Renal cortex interstitium (tissue), 11 donors: ENCODE data around the gene MGLL. TPM values are rescaled to one million over a fixed set of nuclear protein-coding genes. Genes with fewer than 3 reads are reported as not detected.

Experiments
- DNase-seq, 11 donors: peaks; one replicate each; pipeline ENCODE4 v3.0.0-alpha.2; 2013; ENCODE audit warnings: low read depth in 9 of 11, low spot score in 4 of 11; ENCODE audit errors: extremely low read depth in 1 of 11
- polyA plus RNA-seq, 3 donors: library from polyadenylated mRNA; unstranded; fragments of 120-200 nt; gene quantifications; one replicate each; pipeline ENCODE4 v1.2.1, GENCODE V29; 2013; ENCODE audit not compliant: insufficient read length in 3 of 3

The MGLL gene
- polyA plus RNA-seq, 3 donors = 23.7 to 30.1 (median 24.5) TPM

DNA sequence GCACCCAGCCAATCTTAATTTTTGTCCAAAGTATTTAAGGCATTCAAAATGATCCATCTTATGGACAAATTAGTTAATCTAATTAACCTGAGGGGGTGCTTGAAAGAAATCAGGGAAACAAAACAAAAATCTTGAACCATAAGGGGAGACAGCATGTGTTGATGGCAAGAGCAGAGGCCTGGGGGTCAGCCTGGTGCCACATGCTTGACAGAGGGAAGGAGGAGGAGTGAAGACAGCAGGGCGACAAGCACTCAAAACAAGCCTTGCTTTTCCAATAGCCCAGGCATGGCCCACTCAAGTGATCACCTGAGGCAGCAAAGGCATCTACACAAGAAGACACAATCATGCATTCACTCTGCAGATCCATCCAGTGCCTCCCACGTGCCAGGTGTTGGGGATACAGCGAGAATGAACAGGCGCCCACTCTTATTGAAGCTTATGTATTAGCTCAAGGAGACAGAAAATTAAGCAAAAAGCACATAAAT, 25.0 kb upstream of the MGLL start:
- DNase-seq = no peak

DNA sequence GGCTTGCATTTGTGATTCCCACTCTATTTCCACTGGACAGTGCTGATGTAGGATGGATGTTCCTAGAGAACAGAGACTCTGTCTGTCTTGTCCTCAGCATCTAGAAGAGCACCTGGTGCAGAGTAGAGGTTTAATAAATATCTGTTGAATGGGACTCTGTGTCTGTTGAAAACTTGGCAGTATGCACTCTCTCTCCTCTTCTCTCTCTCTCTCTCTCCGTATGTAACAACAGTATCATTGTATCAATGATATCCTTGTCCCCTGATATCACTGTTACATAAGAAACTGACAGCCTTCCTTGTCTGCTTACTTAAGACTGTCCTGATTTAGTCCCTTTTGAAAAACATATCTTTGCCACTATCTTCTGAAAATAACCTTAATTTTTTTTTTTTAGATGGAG, 24.3 kb upstream of the MGLL start:
- no peak for DNase-seq

DNA sequence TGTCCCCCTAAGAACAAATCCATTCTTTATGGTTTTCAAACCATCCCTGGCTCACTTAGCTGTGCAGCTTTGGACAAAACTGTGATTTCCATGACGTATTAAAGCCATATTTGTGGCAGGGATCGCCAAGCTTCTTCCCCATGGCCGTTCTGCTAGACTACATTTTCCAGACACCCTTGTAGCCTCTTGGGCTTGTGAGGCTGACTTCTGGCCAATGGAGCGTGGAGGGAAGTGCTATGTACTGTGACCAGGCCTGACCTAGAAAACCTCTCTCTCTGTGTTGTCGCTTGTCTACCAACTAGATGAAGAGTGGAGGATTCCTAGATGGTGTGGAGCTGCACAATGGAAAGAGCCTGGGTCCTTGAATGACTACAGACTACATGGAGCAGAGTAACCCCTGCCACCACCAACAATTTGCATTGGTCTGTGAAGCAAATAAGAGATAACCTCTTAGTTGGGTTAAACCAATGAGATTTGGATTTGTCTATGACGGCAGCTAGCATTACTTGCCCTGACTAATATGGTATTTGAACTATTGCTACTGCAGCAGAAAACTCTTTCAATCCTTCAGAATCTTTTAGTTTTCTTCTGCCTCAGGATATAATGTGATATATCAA, 22.1 kb upstream of the MGLL start:
- no peak for DNase-seq

DNA sequence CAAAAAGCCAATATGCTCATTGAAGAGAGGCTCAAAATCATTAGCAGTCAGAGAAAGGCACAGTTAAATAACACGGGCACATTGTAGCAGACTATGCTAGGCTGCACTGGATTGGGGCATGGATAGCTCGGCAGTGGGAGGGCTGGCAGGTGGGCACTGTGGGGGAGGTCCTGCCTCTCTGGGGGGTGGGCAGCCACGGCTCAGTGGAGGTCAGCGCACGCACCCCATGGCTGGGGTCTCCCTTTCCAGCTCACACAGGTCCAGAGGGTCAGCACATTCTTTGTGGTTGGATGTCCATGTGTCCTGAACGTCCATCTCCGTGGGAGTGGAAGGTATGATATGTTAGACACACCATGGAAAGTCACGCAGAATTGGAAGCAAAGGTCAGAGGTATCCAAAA, 18.4 kb upstream of the MGLL start:
- no peak for DNase-seq

DNA sequence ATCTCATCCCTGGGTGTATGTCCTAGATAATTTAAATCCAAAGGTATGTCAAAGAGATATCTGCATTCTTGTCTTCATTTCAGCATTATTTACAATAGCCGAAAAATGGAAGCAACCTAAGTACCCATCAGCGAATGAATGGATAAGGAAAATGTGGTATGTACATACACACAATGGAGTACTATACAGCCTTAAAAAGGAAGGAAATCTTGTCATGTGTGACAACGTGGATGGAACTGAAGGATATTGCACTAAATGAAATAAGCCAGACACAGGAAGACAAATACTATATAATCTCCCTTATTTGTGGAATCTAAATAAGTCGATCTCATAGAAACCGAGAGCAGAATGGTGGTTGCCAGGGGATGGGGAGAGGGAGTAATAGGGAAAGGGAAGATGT, 16.8 kb upstream of the MGLL start:
- DNase-seq = no peak

DNA sequence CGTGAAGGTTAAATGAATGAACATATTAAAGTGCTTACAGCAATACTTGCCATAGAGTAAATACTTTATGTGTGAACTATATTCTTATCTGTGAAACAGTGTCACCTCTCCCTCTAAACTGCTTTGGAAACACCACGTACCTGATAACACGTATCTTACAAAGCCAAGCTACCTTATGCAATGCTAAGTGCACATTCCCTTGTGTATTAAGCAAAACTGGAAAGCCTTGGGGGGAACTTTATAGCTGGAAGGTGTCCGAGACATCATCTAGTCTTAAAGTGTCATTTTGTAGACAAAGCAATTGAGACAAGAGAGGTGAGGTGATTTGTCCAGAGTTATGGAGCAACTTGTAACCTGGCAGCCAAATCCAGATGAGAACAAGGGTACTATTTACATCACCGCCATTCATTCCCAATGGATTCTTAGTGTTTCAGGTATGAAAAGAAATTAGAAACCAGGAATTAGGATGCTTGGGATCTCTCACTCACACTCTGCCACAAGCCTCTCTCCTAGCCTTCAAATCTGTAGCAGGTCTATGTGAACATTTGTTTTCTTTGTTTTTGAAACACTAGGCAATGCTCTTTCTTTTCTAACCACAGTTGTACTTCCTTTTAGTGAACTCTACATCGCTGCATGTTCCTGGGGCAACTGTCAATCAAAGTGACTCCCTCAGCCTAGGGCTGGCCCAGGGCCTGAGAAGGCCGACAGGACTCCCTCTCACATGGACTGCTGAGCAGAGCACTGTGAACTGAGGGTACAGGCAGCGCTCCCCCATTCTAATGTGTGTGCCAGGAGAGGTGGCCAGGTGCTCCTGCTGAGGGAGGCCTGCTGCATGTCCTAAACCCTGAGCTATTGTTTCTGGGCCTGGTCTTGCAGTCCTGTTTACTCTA, 13.9 kb upstream of the MGLL start:
- no peak for DNase-seq

DNA sequence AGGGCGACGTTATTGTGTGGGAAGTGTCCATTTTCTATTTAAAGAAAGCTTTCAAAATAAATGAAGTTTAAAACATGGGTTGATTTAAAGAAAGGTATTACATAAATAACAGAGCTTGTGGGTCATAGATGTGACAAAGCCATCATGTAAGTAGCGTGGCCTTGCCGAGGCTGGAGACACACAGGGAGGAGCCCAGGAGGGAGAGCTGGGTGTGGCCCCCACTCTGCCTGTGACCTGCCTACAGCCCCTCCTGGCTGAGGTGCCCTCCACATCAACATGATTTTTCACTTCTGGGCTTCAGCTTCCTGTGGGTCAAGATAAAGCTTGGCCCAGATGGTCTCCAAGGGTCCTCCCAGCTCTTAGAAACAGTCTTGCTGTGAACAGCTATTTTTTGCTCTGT, 12.5 kb upstream of the MGLL start:
- DNase-seq = no peak

DNA sequence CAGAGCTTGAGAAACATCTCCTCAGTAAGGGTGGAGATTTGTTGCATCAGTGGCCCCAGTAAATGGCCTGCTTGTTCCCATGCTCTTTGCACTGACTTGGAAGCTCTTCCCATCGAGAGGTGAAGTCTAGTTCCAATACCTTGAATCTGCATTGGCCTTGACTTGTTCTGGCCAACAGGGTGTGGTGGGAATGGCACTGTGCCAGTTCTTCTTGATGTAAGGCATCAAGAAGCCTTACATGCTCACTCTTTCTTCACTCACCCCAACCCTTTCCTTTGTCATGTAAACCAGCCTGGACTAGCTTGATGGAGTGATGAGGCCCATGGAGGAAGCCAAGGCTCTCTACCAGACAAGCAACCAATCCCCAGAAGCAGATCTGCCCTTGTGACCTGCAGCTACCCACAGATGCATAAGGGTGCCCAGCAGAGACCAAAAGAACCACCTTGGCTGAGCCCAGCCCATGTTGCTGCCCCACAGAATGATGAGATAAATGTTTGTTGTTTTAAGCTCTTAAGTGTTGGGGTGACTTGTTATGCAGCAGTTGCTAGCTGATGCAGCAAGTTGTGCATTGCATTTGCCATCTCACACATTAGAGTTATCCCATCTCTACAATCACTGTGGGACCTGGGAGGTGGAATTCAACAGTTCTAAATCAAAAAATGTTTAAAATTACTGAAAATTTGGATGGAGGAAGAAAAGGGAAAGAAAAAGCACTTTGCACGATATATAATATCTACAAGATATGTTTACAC, 11.1 kb upstream of the MGLL start:
- no peak for DNase-seq

DNA sequence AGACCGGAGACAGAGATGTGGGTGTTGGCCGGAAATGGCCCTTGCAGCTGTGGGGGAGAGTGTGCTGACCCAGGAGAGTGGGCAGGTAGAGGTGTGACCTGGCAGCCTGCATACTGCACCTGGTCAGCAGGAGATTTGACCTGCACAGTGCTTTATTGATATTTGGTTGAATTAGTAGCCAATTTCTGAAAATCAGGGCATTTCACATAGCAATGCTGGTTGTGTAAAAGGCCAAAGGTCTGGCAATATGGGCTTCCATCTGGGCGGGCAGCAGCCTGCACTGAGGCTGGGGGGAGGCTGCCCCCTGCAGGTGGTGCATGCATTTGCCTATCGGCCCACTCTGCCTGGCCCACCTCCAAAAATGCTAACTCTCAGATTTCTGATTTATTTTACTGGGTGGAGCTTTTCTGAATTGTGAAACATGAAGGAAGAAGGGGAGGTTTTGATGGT, 9.4 kb upstream of the MGLL start:
- DNase-seq = no peak

DNA sequence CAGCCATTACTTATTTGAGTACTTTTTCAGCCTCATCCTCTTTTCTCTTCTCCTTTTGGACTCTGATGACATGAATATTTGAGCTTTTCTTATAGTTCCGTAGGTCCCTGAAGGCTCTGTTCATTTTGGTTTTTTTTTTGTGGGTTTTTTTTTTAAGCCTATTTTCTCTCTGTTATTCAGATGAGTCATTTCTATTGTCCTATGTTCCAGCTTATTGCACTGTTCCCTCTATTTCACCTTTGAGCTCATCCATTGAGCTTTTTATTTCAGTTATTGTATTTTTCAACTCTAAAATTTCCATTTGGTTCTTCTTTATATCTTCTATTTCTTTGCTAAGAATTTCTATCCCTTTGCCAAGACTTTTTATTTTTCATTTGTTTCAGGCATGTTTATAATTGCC, 7.2 kb upstream of the MGLL start:
- DNase-seq = no peak

DNA sequence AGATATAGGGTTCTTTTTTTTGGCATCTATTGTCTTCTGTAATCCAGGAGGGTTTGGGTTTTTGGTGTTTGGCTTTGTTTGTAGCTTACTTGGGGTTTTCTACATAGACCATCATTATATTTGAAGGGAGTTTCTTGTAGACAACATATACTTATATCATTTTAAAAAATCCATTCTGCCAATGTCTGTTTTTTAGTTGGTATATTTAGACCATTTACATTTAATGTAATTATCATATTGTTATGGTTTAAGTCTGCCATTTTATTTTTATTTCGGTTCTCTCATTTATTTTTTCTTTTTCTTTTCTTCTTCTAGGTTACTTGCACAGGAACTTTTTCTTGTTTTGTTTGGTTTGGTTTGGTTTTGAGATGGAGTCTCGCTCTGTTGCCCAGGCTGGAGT, 5.5 kb upstream of the MGLL start:
- DNase-seq = no peak

DNA sequence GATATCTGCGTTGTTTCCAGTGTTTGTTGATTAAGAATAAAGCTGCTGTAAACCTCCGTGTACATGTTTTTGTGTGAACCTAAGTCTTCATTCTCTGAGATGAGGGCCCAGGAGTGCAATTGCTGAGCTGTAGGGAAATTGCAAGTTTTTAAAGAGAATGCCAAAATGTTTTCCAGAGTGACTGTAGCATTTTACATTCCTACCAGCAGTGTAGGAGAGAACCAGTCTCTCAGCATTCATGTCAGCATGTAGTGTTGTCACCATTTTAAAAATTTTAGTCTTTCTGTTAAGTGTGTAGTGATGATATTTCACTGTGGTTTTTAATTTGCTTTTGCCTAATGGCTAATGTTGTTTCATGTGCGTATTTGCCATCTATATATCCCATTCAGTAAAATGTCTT, 3.4 kb upstream of the MGLL start:
- DNase-seq = no peak

DNA sequence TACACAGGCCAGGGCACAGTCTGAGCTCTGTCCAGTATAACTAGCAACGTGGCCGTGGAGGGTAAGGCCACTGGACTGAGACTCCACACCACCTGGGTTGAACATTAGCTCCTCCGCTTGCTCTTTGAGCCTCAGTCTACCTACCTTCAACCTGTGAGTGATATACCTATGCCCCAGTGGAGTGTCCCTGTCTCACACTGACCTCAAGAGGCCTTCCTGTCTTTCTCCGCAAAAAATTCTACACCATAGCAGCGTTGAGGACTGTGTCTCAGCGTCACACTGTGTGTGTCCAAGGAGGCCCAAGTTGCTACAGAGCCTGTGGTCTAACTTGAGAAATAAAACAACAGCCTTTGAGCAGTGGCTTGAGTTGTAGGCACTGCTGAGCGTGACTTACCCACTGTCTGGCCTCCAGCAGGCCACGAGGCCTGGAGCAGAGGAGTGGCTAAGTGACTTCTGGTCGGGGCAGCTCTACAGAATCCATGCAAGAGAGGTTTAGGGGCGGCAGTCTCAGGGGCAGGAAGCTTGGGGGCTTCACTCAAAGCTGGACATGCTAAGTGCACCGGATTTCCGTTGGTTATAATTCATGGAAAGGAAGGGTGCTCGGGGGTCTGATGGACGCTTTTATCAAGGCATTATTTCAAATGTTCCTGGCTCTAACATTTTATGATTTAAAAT, 2.0 kb upstream of the MGLL start:
- no peak for DNase-seq

DNA sequence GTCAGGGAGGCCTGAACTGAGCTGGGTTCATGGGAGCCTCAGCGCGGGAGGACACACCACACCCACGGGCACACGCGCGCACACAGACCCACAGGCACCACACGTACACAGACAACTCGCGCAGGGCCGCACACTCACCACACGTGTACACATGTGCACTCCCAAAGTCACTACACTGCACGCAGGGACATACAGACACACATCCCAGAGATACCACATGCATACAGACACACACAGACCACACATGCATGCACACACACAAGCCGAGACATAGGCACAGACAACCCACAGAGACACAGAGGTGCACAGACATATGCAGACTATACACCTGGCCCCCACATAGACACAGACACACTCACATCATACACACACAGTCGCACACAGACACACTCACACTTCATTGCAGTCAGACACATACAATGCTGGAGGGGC, 1.1 kb upstream of the MGLL start:
- no peak for DNase-seq

DNA sequence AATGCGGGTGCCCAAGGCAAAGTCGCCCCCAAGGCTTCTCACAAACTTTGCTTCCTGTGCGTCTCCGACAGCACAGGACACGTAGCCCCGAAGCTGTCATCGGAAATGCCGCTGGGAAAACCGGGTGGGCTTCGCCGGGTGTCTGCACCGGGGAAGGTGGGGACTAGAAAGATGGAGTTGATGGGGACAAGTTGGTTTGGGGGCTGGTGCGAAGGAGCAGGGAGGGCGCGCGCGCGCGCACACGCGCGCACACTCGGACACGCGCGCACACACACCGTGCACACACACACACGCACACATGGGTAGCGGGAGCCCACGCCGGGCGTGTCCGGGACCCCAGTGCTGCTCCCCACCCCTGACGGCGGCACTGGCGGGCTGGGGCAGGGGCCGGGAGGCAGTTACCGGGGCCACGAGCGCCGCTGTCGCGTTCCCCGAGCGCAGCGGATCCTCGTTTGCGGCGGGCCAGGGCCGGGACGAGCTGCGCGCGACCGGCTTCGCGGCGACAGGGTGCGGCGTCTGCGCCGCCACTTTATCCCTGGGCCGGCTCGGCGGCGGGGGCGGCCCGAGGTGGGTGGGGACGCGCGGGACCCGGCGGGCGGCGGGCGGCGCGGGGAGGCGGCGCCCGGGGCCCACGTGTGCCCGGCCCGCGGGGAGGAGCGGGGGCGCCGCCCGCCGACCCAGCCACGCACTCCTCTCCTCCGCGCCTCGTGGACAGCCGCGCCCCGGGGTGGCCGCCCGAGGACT, 539 bp upstream of the MGLL start:
- peak in 4 of 11 donors; percentile 21 to 42 (median 30) for DNase-seq

DNA sequence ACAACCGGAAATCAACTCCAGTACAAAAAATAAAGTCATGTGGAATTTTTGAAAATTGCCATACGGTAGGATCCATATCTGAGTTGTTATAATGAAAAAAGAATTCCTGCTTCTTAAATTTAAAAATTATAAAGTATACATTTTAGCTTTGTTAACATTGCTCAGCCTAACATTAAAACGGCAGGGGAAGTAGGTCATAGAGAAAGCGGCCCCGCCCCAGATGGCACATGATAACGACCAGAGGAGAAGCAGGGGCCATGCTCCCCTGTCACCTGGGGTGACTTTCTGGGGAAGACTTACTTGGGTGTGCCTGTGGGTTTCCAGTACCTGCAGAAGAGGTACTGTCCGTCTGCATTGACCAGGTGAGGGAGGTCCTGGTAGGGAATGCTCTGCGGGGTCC, 921 bp downstream of the MGLL start:
- DNase-seq = no peak

DNA sequence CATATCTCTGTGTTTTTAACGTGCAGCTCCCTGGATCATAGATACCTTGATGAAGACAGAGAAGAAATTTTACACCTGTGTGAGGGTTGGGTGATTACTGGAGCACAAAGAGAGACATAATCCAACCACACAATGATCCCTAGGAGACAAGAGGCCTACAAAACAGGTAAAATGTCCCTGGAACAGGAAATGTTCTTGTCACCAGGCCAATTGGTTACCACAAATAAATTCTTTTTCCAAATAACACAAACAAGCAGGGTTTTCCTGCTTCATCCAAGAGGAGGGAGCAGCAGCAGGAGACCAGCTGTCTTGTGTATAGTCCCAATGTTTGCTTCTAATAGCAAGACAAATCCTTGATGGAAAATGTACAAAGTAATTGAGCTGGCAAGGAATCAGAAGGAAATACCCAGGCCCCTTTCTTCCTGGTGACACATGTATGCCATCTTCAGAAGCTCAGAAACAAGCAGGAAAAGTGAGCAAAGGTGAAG, 1.4 kb downstream of the MGLL start:
- DNase-seq = peak in 5 of 11 donors; percentile 28 to 42 (median 32)

DNA sequence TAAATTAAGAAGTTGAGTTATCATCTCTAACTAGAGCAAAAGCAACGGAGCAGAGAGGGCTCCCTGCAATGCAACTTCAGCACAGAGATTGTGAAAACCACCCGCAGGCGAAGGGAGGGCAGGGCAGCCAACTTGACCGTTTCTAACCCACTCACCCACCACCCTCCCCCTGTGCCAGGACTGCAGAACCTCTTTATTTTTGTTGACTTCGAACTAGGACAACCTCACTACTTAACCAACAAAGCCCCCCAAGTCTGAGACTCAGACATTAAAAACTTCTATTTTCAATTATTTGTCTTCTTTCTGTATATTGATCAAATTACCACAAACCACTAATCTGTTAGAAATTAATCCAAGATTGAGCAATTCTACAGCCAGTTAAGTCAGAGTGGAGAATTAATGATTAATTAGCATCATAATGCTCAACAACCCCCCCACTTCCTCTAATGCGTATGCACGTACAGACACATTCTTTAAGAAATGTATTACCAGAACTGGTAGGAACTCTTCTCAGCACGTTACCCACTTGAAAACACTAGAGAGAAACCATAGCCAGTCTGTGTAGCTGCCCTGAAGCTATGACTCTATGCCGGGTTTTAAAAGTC, 2.0 kb downstream of the MGLL start:
- peak in 3 of 11 donors; percentile 18 to 36 (median 25) for DNase-seq
